HG03520 (cell line): ENCODE results near the gene PHLDA1.

Experiments used
- ATAC-seq: cut with Tn5 transposase; IDR thresholded peaks from one replicate; pipeline ENCODE4 v1.9.1; 2021; ENCODE audit warnings: mild to moderate bottlenecking, moderate library complexity; ENCODE audit not compliant: unreplicated experiment

PHLDA1 gene

GRCh38 chr12:76031414-76032042 lies at the start of gene PHLDA1:
Gene PHLDA1 (minus strand): TSS chr12:76031776.
- peak; percentile 69 for ATAC-seq

- ATAC-seq = no peak
Measured at GRCh38 chr12:76080729-76081415, 49.3 kb upstream of the PHLDA1 start.

GRCh38 chr12:76080017-76080728 lies 48.6 kb upstream of the PHLDA1 start:
- no peak for ATAC-seq

- no peak for ATAC-seq
Measured at GRCh38 chr12:76078748-76079147, 47.2 kb upstream of the PHLDA1 start.

GRCh38 chr12:76075448-76075847 lies 43.9 kb upstream of the PHLDA1 start:
- no peak for ATAC-seq

- no peak for ATAC-seq
Measured at GRCh38 chr12:76074701-76075336, 43.2 kb upstream of the PHLDA1 start.

GRCh38 chr12:76073561-76073960 lies 42.0 kb upstream of the PHLDA1 start:
- no peak for ATAC-seq

GRCh38 chr12:76072568-76072967 lies 41.0 kb upstream of the PHLDA1 start:
- no peak for ATAC-seq

GRCh38 chr12:76069339-76069738 lies 37.8 kb upstream of the PHLDA1 start:
- ATAC-seq = no peak

GRCh38 chr12:76065917-76066316 lies 34.3 kb upstream of the PHLDA1 start:
- no peak for ATAC-seq

GRCh38 chr12:76064904-76065303 lies 33.3 kb upstream of the PHLDA1 start:
- no peak for ATAC-seq

- ATAC-seq = no peak
Measured at GRCh38 chr12:76060111-76060510, 28.5 kb upstream of the PHLDA1 start.

GRCh38 chr12:76057326-76057725 lies 25.8 kb upstream of the PHLDA1 start:
- ATAC-seq = no peak

GRCh38 chr12:76055393-76055792 lies 23.8 kb upstream of the PHLDA1 start:
- ATAC-seq = no peak

- no peak for ATAC-seq
Measured at GRCh38 chr12:76049575-76050251, 18.1 kb upstream of the PHLDA1 start.

GRCh38 chr12:76047742-76048141 lies 16.2 kb upstream of the PHLDA1 start:
- no peak for ATAC-seq

- ATAC-seq = no peak
Measured at GRCh38 chr12:76047060-76047459, 15.5 kb upstream of the PHLDA1 start.

GRCh38 chr12:76043377-76043776 lies 11.8 kb upstream of the PHLDA1 start:
- ATAC-seq = no peak

GRCh38 chr12:76042147-76042546 lies 10.6 kb upstream of the PHLDA1 start:
- ATAC-seq = no peak

GRCh38 chr12:76041406-76041805 lies 9.8 kb upstream of the PHLDA1 start:
- no peak for ATAC-seq

GRCh38 chr12:76040461-76040860 lies 8.9 kb upstream of the PHLDA1 start:
- ATAC-seq = no peak
